HepG2 (cell line): ENCODE data around the gene LLGL2. TPM values are rescaled to one million over a fixed set of nuclear protein-coding genes. Genes with fewer than 3 reads are reported as not detected.

Experiments
- ATAC-seq: fragments of 200-7000 bp; cut with Tn5 transposase; 3 replicates; pipeline ENCODE4 v1.9.1; 2020; ENCODE audit warnings: mild to moderate bottlenecking, moderate library complexity
- BruUV-seq: library from RNA; stranded (reverse); fragments of 400-500 nt; replicated peaks from 2 replicates; lab custom pipeline; 2021; lab: Mats Ljungman, UMichigan
- CTCF ChIA-PET: fragments of 300-600 bp; formaldehyde crosslinking; extraction: SDS; loops from one replicate; lab custom pipeline; 2021; ENCODE audit warnings: low total read pairs, inconsistent platforms, low intra/inter-chr PET ratio; lab: Yijun Ruan, JAX
- POLR2A ChIA-PET: fragments of 350-600 bp; sonication (Branson Sonifier 250); formaldehyde crosslinking; loops from one replicate; lab custom pipeline; 2020; ENCODE audit warnings: antibody characterized with exemption, inconsistent platforms; lab: Yijun Ruan, JAX
- DNase-seq: peaks from one replicate; pipeline ENCODE4 v3.0.0-alpha.2; 2015; ENCODE audit warnings: low spot score
- FAIRE-seq: peaks from 3 replicates; lab custom pipeline; 2011; peaks lifted over from hg19 to GRCh38; lab: Jason Lieb, UNC
- H2AFZ ChIP-seq: one replicate; pipeline ENCODE4 v1.6.1; 2011; ENCODE audit warnings: low read length, inconsistent platforms
- H3K27ac ChIP-seq: fragments of 300-600 bp; 3 replicates; pipeline ENCODE4 v1.8.0; 2011; ENCODE audit warnings: mixed run types, mild to moderate bottlenecking, mixed read lengths, low read length, inconsistent platforms; ENCODE audit not compliant: insufficient read depth; ENCODE audit errors: extremely low read length
- H3K27me3 ChIP-seq, 2 experiments: fragments of 200-600 bp in 1 of 2; 2 replicates in 1 of 2; 3 replicates in 1 of 2; pipeline versions ENCODE4 v1.6.0 to v1.8.0; 2011; ENCODE audit warnings: low read length in 2 of 2, mild to moderate bottlenecking in 2 of 2, moderate library complexity in 2 of 2, inconsistent platforms in 1 of 2; ENCODE audit not compliant: insufficient read depth in 2 of 2, control insufficient read depth in 1 of 2
- H3K36me3 ChIP-seq, 2 experiments: fragments of 200-600 bp in 1 of 2; replicated peaks in 1 of 2; 2 replicates in 1 of 2; 3 replicates in 1 of 2; pipeline versions ENCODE4 v1.5.1 to v1.8.0; 2011; ENCODE audit warnings: low read length in 2 of 2, inconsistent platforms in 1 of 2; ENCODE audit not compliant: insufficient read depth in 2 of 2, control insufficient read depth in 1 of 2
- H3K4me1 ChIP-seq: 2 replicates; pipeline ENCODE4 v1.5.1; 2012; ENCODE audit warnings: low read length, inconsistent platforms; ENCODE audit not compliant: insufficient read depth
- H3K4me2 ChIP-seq: 2 replicates; pipeline ENCODE4 v1.6.0; 2011; ENCODE audit warnings: low read depth, low read length, inconsistent platforms
- H3K4me3 ChIP-seq, 3 experiments: fragments of 200-600 bp in 1 of 3; sonication (generic), shearing (Covaris generic) in 1 of 3; replicated peaks in 1 of 3; 2 replicates each; pipeline ENCODE4 v1.5.1; 2011 to 2016; ENCODE audit warnings: low read length in 3 of 3, inconsistent platforms in 2 of 3, low read depth in 2 of 3, mild to moderate bottlenecking in 2 of 3, control low read depth in 1 of 3, mixed read lengths in 1 of 3; ENCODE audit not compliant: insufficient read depth in 1 of 3
- H3K79me2 ChIP-seq: one replicate; pipeline ENCODE4 v1.6.1; 2011; ENCODE audit warnings: low read length, inconsistent platforms; ENCODE audit not compliant: insufficient read depth
- H3K9ac ChIP-seq: 2 replicates; pipeline ENCODE4 v1.6.0; 2011; ENCODE audit warnings: mild to moderate bottlenecking, low read depth, low read length, inconsistent platforms; ENCODE audit not compliant: insufficient read depth
- H3K9me3 ChIP-seq: 2 replicates; pipeline ENCODE4 v1.5.1; 2012; ENCODE audit warnings: mild to moderate bottlenecking, low read length
- H4K20me1 ChIP-seq: 2 replicates; pipeline ENCODE4 v1.6.0; 2011; ENCODE audit warnings: inconsistent platforms, mild to moderate bottlenecking, low read length, moderate library complexity; ENCODE audit not compliant: insufficient read depth
- AFF4 ChIP-seq: sonication (generic); formaldehyde crosslinking; IDR thresholded peaks from 2 replicates; pipeline ENCODE4 v1.4.0; 2020; ENCODE audit warnings: missing genetic modification reagents
- AGO2 ChIP-seq: fragments of 200-400 bp; formaldehyde crosslinking; optimal IDR thresholded peaks from 2 replicates; pipeline ENCODE3; 2017; ENCODE audit warnings: mild to moderate bottlenecking, low read depth, low read length, moderate library complexity
- FLYWCH1 ChIP-seq: sonication (generic); formaldehyde crosslinking; IDR thresholded peaks from 2 replicates; pipeline ENCODE4 v1.8.1; 2023; ENCODE audit warnings: mild to moderate bottlenecking, missing genetic modification reagents
- MYPOP ChIP-seq: sonication (generic); formaldehyde crosslinking; IDR thresholded peaks from 2 replicates; pipeline ENCODE4 v1.8.1; 2023; ENCODE audit warnings: mild to moderate bottlenecking, moderate library complexity, missing genetic modification reagents
- ZNF350 ChIP-seq: sonication (generic); formaldehyde crosslinking; IDR thresholded peaks from 2 replicates; pipeline ENCODE4 v1.4.0; 2020; ENCODE audit warnings: mild to moderate bottlenecking, low read depth, missing genetic modification reagents, borderline replicate concordance
- WGBS: methylation state at CpG from one replicate; pipeline ENCODE4 v1.1.6; 2017; ENCODE audit warnings: low lambda C conversion rate; 5-methylcytosine and 5-hydroxymethylcytosine counted together
- in situ Hi-C: cut with HindIII; loops from 2 replicates; pipeline ENCODE4 v1.10.0; 2017; ENCODE audit warnings: low pct_unique_long_range_greater_than_20kb; ENCODE audit not compliant: extremely low pct_ligation_motif_present
- intact Hi-C: fragments of 100-400 bp; cut with micrococcal nuclease; formaldehyde crosslinking; loops from one replicate; pipeline ENCODE4 v1.10.0; 2022; ENCODE audit not compliant: unreplicated experiment
- polyA plus RNA-seq, 8 experiments: library from polyadenylated mRNA; depleted of rRNA in 3 of 8; stranded (reverse) in 7 of 8; unstranded in 1 of 8; fragments of >200 nt; fragmentation: Illumina TruSeq in 4 of 8; extraction: Trizol in 4 of 8; gene quantifications; 2 replicates each; pipeline versions ENCODE4 v1.2.1 to v1.2.3, GENCODE V29; 2011 to 2016; ENCODE audit warnings: low read depth in 4 of 8, missing spikeins in 1 of 8, mixed read lengths in 1 of 8; ENCODE audit not compliant: insufficient read depth in 1 of 8
- total RNA-seq, 5 experiments: library from RNA; depleted of rRNA; stranded (reverse); fragments of >200 nt; fragmentation: Illumina TruSeq; extraction: Trizol; gene quantifications; 2 replicates each; pipeline ENCODE4 v1.2.3, GENCODE V29; 2016; ENCODE audit warnings: low read depth in 1 of 5

The LLGL2 gene
- total and polyA plus RNA-seq, 2 of the 13 experiments (the other 11 are each of a cell fraction or from before 2014, with no cell fraction given), result 83.0 to 86.7 TPM

GRCh38 chr17:75498039-75498725 is 27.3 kb upstream of the LLGL2 start:
- Histone ChIP-seq H3K79me2 (no peaks in the 10 kb centered on the region), H3K4me3 (no peak overlapping the region), H3K4me2 (no peak overlapping the region), H3K36me3 (peaks cover 45 to 59% of the 10 kb centered on the region in 2 experiments; a peak in 4 of 5 replicates), H3K9me3 (no peaks in the 10 kb centered on the region), H3K4me1 (no peaks in the 10 kb centered on the region), H3K27me3 (no peaks in the 10 kb centered on the region), H3K27ac (no peak overlapping the region), H2AFZ (no peak overlapping the region), H4K20me1 (no peaks in the 10 kb centered on the region), H3K9ac (no peak overlapping the region)
- BruUV-seq, result no TSS peak
- in situ Hi-C loops, result no loop called here
- intact Hi-C loops, result no loop called here
- TF ChIP-seq MYPOP (no peak), ZNF350 (0 out of 2 replicates have a peak, but pooled peaks have one; percentile 0), AGO2 (peak; percentile 72), AFF4 (CRISPR knock-in tag) (no peak), FLYWCH1 (CRISPR knock-in tag) (no peak)
- 96% methylated on average over 20 of the region's 21 CpGs for WGBS
- ChIA-PET CTCF (no interaction called here), POLR2A (no interaction called here)
- FAIRE-seq (no peak), ATAC-seq (no peak), DNase-seq (no peak)
